HepG2 (cell line): ENCODE data around the gene SUPT6H. TPM values are rescaled to one million over a fixed set of nuclear protein-coding genes. Genes with fewer than 3 reads are reported as not detected.

ENCODE experiments used
- ARID4A ChIP-seq: sonication (generic); formaldehyde crosslinking; IDR thresholded peaks from 2 replicates; pipeline ENCODE4 v1.5.0; 2020; ENCODE audit warnings: mild to moderate bottlenecking, missing genetic modification reagents, borderline replicate concordance
- ATF7 ChIP-seq, 2 experiments: fragments of 450-650 bp in 1 of 2; sonication (generic) in 1 of 2; formaldehyde crosslinking in 1 of 2; IDR thresholded peaks; 2 replicates each; pipeline versions ENCODE4 v1.4.0 to v1.6.1; 2016 to 2020; ENCODE audit warnings: antibody characterized with exemption in 1 of 2, mild to moderate bottlenecking in 1 of 2, missing genetic modification reagents in 1 of 2
- CCAR2 ChIP-seq: fragments of 200-400 bp; formaldehyde crosslinking; optimal IDR thresholded peaks from 2 replicates; pipeline ENCODE3; 2018; ENCODE audit warnings: low read depth, mild to moderate bottlenecking, low read length, moderate library complexity
- FOXP1 ChIP-seq, 2 experiments: fragments of 450-650 bp in 1 of 2; IDR thresholded peaks; 2 replicates each; pipeline ENCODE4 v1.6.1; 2017 to 2018; ENCODE audit warnings: antibody characterized with exemption in 1 of 2
- IKZF5 ChIP-seq: IDR thresholded peaks from 2 replicates; pipeline ENCODE4 v1.6.1; 2018; ENCODE audit warnings: missing genetic modification reagents, mild to moderate bottlenecking, missing compliant biosample characterization
- LCORL ChIP-seq, 2 experiments: fragments of 450-650 bp in 1 of 2; sonication (generic) in 1 of 2; formaldehyde crosslinking in 1 of 2; IDR thresholded peaks; 2 replicates each; pipeline versions ENCODE4 v1.5.0 to v1.6.1; 2017 to 2020; ENCODE audit warnings: antibody characterized with exemption in 1 of 2, missing genetic modification reagents in 1 of 2
- MZF1 ChIP-seq: sonication (generic); formaldehyde crosslinking; IDR thresholded peaks from 2 replicates; pipeline ENCODE4 v1.8.1; 2023; ENCODE audit warnings: mild to moderate bottlenecking, missing genetic modification reagents, borderline replicate concordance
- NFYB ChIP-seq: sonication (generic); formaldehyde crosslinking; IDR thresholded peaks from 2 replicates; pipeline ENCODE4 v1.4.0; 2020; ENCODE audit warnings: missing genetic modification reagents
- NRL ChIP-seq: sonication (generic); formaldehyde crosslinking; IDR thresholded peaks from 2 replicates; pipeline ENCODE4 v1.5.0; 2020; ENCODE audit warnings: missing genetic modification reagents, mild to moderate bottlenecking, moderate library complexity, borderline replicate concordance
- PLSCR1 ChIP-seq: sonication (generic); formaldehyde crosslinking; IDR thresholded peaks from 2 replicates; pipeline ENCODE4 v1.5.0; 2020; ENCODE audit warnings: missing genetic modification reagents, mild to moderate bottlenecking, borderline replicate concordance
- PRDM15 ChIP-seq: sonication (generic); formaldehyde crosslinking; IDR thresholded peaks from 2 replicates; pipeline ENCODE4 v1.4.0; 2020; ENCODE audit warnings: missing genetic modification reagents
- SIN3B ChIP-seq: fragments of 150-350 bp; IDR thresholded peaks from 2 replicates; pipeline ENCODE4 v1.6.1; 2014; ENCODE audit warnings: low read length
- TFDP2 ChIP-seq: sonication (generic); formaldehyde crosslinking; IDR thresholded peaks from 2 replicates; pipeline ENCODE4 v1.4.0; 2020; ENCODE audit warnings: missing genetic modification reagents
- ZMAT5 ChIP-seq: sonication (generic); formaldehyde crosslinking; IDR thresholded peaks from 2 replicates; pipeline ENCODE4 v1.5.0; 2020; ENCODE audit warnings: mild to moderate bottlenecking, low read depth, missing genetic modification reagents, borderline replicate concordance
- ZNF773 ChIP-seq: sonication (generic); formaldehyde crosslinking; IDR thresholded peaks from 2 replicates; pipeline ENCODE4 v1.4.0; 2020; ENCODE audit warnings: missing genetic modification reagents, borderline replicate concordance
- ZSCAN21 ChIP-seq: sonication (generic); formaldehyde crosslinking; IDR thresholded peaks from 2 replicates; pipeline ENCODE4 v1.8.0; 2022; ENCODE audit warnings: mild to moderate bottlenecking, missing genetic modification reagents, moderate library complexity, borderline replicate concordance
- polyA plus RNA-seq, 8 experiments: library from polyadenylated mRNA; depleted of rRNA in 3 of 8; stranded (reverse) in 7 of 8; unstranded in 1 of 8; fragments of >200 nt; fragmentation: Illumina TruSeq in 4 of 8; extraction: Trizol in 4 of 8; gene quantifications; 2 replicates each; pipeline versions ENCODE4 v1.2.1 to v1.2.3, GENCODE V29; 2011 to 2016; ENCODE audit warnings: low read depth in 4 of 8, missing spikeins in 1 of 8, mixed read lengths in 1 of 8; ENCODE audit not compliant: insufficient read depth in 1 of 8
- total RNA-seq, 5 experiments: library from RNA; depleted of rRNA; stranded (reverse); fragments of >200 nt; fragmentation: Illumina TruSeq; extraction: Trizol; gene quantifications; 2 replicates each; pipeline ENCODE4 v1.2.3, GENCODE V29; 2016; ENCODE audit warnings: low read depth in 1 of 5

SUPT6H gene
- total and polyA plus RNA-seq, 2 of the 13 experiments (the other 11 are each of a cell fraction or from before 2014, with no cell fraction given): 32.7 to 39.9 TPM

GRCh38 chr17:28725660-28726225 lies 63.7 kb downstream of the SUPT6H start (continued):
- TF ChIP-seq PRDM15 (CRISPR knock-in tag) (peak; percentile 54), ZSCAN21 (CRISPR knock-in tag) (peak; percentile 96; the same call in 1 of the 2 replicates), CCAR2 (no peak), PLSCR1 (CRISPR knock-in tag) (0 out of 2 replicates have a peak, but pooled peaks have one; percentile 46), LCORL (IDR thresholded peaks at IDR 0.05) (no peak), LCORL (CRISPR knock-in tag; IDR thresholded peaks at IDR 0.05) (no peak), ATF7 (IDR thresholded peaks at IDR 0.05) (no peak), ATF7 (CRISPR knock-in tag; IDR thresholded peaks at IDR 0.05) (no peak), TFDP2 (CRISPR knock-in tag) (peak; percentile 60), FOXP1 (IDR thresholded peaks at IDR 0.05) (no peak), FOXP1 (CRISPR knock-in tag; IDR thresholded peaks at IDR 0.05) (no peak), MZF1 (CRISPR knock-in tag) (no peak), ZMAT5 (CRISPR knock-in tag) (no peak), NRL (CRISPR knock-in tag) (peak; percentile 68), IKZF5 (CRISPR knock-in tag) (peak; percentile 35; the same call in 1 of the 2 replicates), ARID4A (CRISPR knock-in tag) (peak; percentile 81), SIN3B (no peak), ZNF773 (no peak), NFYB (CRISPR knock-in tag) (peak; percentile 69)
